Mucosa of rectum (tissue), 2 donors: ENCODE measurements around the gene OR1I1.
"Not testable (repeated sequence)": the region's sequence is repeated elsewhere in the genome, so short reads cannot be mapped to it uniquely, and the experiment has no call there.

Source experiments
- H3K27ac ChIP-seq, 2 donors: one replicate each; pipeline ENCODE4 v1.7.0; 2013; ENCODE audit warnings: inconsistent platforms in 2 of 2, low read depth in 2 of 2, low read length in 2 of 2
- H3K27me3 ChIP-seq, 2 donors: one replicate each; pipeline ENCODE4 v1.7.0; 2013; ENCODE audit warnings: low read length in 2 of 2; ENCODE audit not compliant: control insufficient read depth in 2 of 2, insufficient read depth in 2 of 2
- H3K36me3 ChIP-seq, 2 donors: one replicate each; pipeline ENCODE4 v1.7.0; 2013; ENCODE audit warnings: low read length in 2 of 2; ENCODE audit not compliant: control insufficient read depth in 2 of 2, insufficient read depth in 2 of 2
- H3K4me1 ChIP-seq, 2 donors: one replicate each; pipeline ENCODE4 v1.7.0; 2013; ENCODE audit warnings: low read length in 2 of 2, mild to moderate bottlenecking in 1 of 2; ENCODE audit not compliant: control insufficient read depth in 2 of 2, insufficient read depth in 2 of 2
- H3K4me3 ChIP-seq, 2 donors: one replicate each; pipeline ENCODE4 v1.7.0; 2013; ENCODE audit warnings: low read length in 2 of 2
- H3K9ac ChIP-seq, 2 donors: one replicate each; pipeline ENCODE4 v1.7.0; 2013; ENCODE audit warnings: low read length in 2 of 2, low read depth in 1 of 2, mild to moderate bottlenecking in 1 of 2
- H3K9me3 ChIP-seq, 2 donors: one replicate each; pipeline ENCODE4 v1.7.0; 2013; ENCODE audit warnings: low read length in 2 of 2; ENCODE audit not compliant: control insufficient read depth in 2 of 2
- donor health status: healthy.
- donor health status: Normal muscosa, but diverticular disease.

OR1I1 gene

GRCh38 chr19:15096223-15096622 lies 14.2 kb downstream of the OR1I1 start:
- Histone ChIP-seq H3K36me3 (no peaks in the 10 kb centered on the region), H3K9me3 (no peaks in the 10 kb centered on the region), H3K9ac (no peak overlapping the region), H3K4me3 (no peak overlapping the region), H3K27ac (no peak overlapping the region), H3K27me3 (no peaks in the 10 kb centered on the region), H3K4me1 (no peaks in the 10 kb centered on the region)

- not testable (repeated sequence) for H3K4me1 ChIP-seq, H3K27ac ChIP-seq, H3K27me3 ChIP-seq, H3K4me3 ChIP-seq, H3K9ac ChIP-seq, H3K9me3 ChIP-seq, H3K36me3 ChIP-seq
Observed at GRCh38 chr19:15097980-15098379, 16.0 kb downstream of the OR1I1 start.

GRCh38 chr19:15098460-15098859 lies 16.4 kb downstream of the OR1I1 start:
- Histone ChIP-seq H3K27me3 (no peaks in the 10 kb centered on the region), H3K9ac (no peak overlapping the region), H3K36me3 (no peaks in the 10 kb centered on the region), H3K4me3 (no peak overlapping the region), H3K27ac (no peak overlapping the region), H3K9me3 (no peaks in the 10 kb centered on the region), H3K4me1 (no peaks in the 10 kb centered on the region)

- no peaks in the 10 kb centered on the region for H3K9me3 ChIP-seq
- no peaks in the 10 kb centered on the region for H3K36me3 ChIP-seq
- H3K9ac ChIP-seq: no peak overlapping the region
- H3K4me3 ChIP-seq: no peak overlapping the region
- no peaks in the 10 kb centered on the region for H3K27me3 ChIP-seq
- no peaks in the 10 kb centered on the region for H3K4me1 ChIP-seq
- H3K27ac ChIP-seq: no peak overlapping the region
Observed at GRCh38 chr19:15099017-15099582, 17.1 kb downstream of the OR1I1 start.

GRCh38 chr19:15101479-15102082 lies 19.6 kb downstream of the OR1I1 start:
- Histone ChIP-seq H3K36me3 (no peaks in the 10 kb centered on the region), H3K9me3 (peaks cover 0 to 3% of the 10 kb centered on the region in 2 donors), H3K27ac (no peak overlapping the region), H3K9ac (no peak overlapping the region), H3K4me1 (no peaks in the 10 kb centered on the region), H3K27me3 (no peaks in the 10 kb centered on the region), H3K4me3 (no peak overlapping the region)

- H3K4me3 ChIP-seq: no peak overlapping the region
- H3K27me3 ChIP-seq: peaks cover under 1 to 6% of the 10 kb centered on the region in 2 donors
- H3K36me3 ChIP-seq: no peaks in the 10 kb centered on the region
- no peaks in the 10 kb centered on the region for H3K4me1 ChIP-seq
- H3K9me3 ChIP-seq: peaks cover 0 to 3% of the 10 kb centered on the region in 2 donors
- H3K27ac ChIP-seq: no peak overlapping the region
- H3K9ac ChIP-seq: no peak overlapping the region
Observed at GRCh38 chr19:15104003-15104402, 22.0 kb downstream of the OR1I1 start.

- H3K27me3 ChIP-seq: peaks cover 3 to 6% of the 10 kb centered on the region in 2 donors
- H3K4me3 ChIP-seq: no peak overlapping the region
- no peaks in the 10 kb centered on the region for H3K36me3 ChIP-seq
- peaks cover 0 to 3% of the 10 kb centered on the region in 2 donors for H3K9me3 ChIP-seq
- H3K27ac ChIP-seq: no peak overlapping the region
- no peaks in the 10 kb centered on the region for H3K4me1 ChIP-seq
- no peak overlapping the region for H3K9ac ChIP-seq
Observed at GRCh38 chr19:15104411-15104810, 22.4 kb downstream of the OR1I1 start.

GRCh38 chr19:15105044-15105443 lies 23.0 kb downstream of the OR1I1 start:
- peaks cover 0 to 3% of the 10 kb centered on the region in 2 donors for H3K9me3 ChIP-seq
- H3K36me3 ChIP-seq: no peaks in the 10 kb centered on the region
- H3K27me3 ChIP-seq: peaks cover 3 to 6% of the 10 kb centered on the region in 2 donors

GRCh38 chr19:15107061-15108010 lies 25.3 kb downstream of the OR1I1 start, which contains the start of gene SYDE1:
TSS of gene SYDE1 (plus strand) at chr19:15107401. CDS start at chr19:15107434, 33 bp downstream.
- H3K36me3 ChIP-seq: peaks cover 0 to 4% of the 10 kb centered on the region in 2 donors
- H3K9me3 ChIP-seq: peaks cover 0 to 3% of the 10 kb centered on the region in 2 donors
- no peaks in the 10 kb centered on the region for H3K4me1 ChIP-seq
- H3K4me3 ChIP-seq: peak within 1 kb of the TSS; percentile 59
- peak within 1 kb of the TSS; percentile 47 to 57 for H3K9ac ChIP-seq
- peak within 1 kb of the TSS; percentile 64 to 65 for H3K27ac ChIP-seq
- peaks cover 3 to 6% of the 10 kb centered on the region in 2 donors for H3K27me3 ChIP-seq

More at GRCh38 chr19:15105044-15105443, 23.0 kb downstream of the OR1I1 start:
- Histone ChIP-seq H3K27ac (no peak overlapping the region), H3K4me3 (no peak overlapping the region), H3K9ac (no peak overlapping the region), H3K4me1 (no peaks in the 10 kb centered on the region)
